Erythroblast (primary cell): ENCODE data around the gene RBM8A.

Experiments
- DNase-seq, 2 experiments: peaks; one replicate each; lab custom pipeline; 2025; lab: John Stamatoyannopoulos, UW
- GATA1 ChIP-seq: IDR thresholded peaks from 2 replicates; pipeline ENCODE4 v1.6.1; 2011; ENCODE audit warnings: low read depth, mild to moderate bottlenecking, control low read depth, low read length, moderate library complexity
- POLR2A ChIP-seq: IDR thresholded peaks from 2 replicates; pipeline ENCODE4 v1.6.1; 2011; ENCODE audit warnings: mild to moderate bottlenecking, low read length

The RBM8A gene

DNA sequence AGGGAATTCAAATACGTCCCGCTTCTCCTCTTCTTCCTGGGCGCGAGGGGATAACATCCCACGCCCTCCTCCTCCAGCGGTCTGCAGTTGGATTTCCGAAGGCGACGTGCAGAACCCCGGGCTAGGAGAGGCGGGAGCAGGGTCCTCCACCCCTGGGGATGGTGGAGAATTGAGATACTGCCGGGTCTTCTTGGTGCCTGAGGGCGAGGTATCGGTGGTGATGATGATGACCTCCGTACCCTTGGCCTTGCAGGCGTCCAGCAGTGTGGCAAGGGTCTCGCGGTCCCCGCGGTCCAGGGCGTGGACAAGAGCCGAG is 33.8 kb upstream of the RBM8A start:
- DNase-seq: no peak
- TF ChIP-seq POLR2A (no peak), GATA1 (no peak)

DNA sequence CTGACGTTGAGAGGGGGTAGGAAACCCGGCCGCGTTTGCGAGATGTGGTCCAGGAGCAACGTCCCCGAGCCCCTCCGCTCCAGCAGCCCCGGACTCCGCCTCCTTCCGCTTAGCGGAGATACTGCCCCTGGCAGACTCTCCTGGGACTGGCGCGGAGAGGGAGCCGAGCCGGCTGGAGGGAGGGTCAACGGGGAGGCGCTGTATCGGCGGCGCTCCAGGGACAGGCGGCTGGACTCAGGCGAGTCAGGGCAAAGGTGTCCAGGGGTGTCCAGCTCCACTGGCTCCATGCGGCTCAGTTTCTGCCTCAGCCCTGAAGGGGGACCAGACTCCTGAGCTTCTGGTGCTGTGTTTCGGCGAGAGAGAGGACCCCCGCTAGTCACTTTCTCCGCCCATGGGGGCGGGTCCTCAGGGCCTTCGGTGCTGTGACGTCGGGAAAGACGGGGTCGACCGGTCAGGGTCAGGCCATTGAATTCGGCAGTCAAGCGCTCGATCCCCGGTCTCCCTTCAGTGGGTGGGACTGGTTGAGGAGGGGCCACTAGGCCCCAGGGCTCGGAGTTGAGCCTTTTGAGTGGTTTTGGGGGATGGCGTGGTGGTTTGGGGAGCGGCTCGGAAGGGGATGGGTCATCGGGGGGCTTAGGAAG is 33.3 kb upstream of the RBM8A start:
- TF ChIP-seq POLR2A: peak; percentile 34
- TF ChIP-seq GATA1: no peak
- peak; percentile 70 to 71 for DNase-seq

DNA sequence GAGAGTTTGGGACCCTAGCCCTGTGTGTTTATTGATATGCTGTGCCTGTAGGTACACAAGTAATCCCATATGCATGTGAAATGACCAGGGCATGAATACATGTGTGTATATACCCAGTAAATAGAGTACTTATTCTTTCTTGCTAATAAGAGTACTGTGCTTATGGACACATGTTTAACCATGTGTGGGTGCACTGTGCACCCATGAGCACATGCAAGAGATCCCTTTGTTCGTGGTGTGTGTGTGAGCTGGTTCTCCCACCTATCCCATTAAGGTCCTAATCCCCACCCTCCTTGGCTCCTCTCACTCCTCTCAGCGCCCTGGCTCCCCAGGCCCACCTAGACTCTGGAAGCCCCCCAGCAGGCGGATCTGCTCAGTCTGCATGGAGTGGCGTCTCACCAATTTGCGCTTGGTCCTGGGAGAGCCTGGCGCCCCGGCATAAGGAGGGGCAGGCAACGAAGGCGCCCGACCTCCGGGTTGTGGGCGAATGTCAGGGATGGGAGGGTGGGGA is 32.7 kb upstream of the RBM8A start:
- TF ChIP-seq POLR2A (no peak), GATA1 (no peak)
- no peak for DNase-seq

DNA sequence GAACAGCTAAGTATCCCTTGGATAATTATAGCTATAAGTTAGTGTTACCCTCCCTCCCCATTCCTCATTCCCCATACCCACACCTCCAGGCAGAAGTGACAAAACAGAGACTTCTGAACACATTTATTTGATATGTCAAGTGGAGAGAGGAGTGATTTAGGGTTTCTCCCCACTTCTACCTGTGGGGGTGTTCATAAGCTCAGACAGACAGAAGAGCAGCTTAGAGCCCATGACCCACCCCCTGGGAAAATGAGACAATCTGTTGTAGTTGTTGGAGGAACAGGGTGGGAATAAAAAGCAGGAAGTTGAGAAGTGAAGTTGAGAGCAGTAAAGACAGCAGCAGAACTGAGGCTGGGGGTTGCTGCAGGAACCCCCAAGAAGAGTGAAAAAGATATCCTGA is 32.0 kb upstream of the RBM8A start:
- no peak for DNase-seq
- no peak for TF ChIP-seq POLR2A
- TF ChIP-seq GATA1: no peak

DNA sequence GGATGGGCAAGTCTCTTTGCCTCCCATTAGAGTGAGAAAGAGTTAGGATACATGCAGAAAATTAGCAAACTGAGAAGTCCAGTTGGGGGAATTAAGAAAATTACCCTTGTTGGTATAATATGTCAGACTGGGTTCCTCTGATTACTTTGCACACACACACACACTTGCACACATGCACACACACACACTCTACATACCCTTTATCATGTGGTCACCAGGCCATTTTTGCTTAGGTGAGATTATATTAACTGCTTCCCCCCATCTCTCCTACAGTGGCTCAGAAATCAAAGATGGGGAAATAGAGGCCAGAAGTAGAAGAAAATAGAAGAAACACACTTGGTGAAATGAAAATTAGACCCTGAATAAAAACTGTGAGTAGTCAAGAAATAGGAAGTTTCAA is 31.4 kb upstream of the RBM8A start:
- TF ChIP-seq GATA1 (no peak), POLR2A (no peak)
- peak in 1 of 2 experiments; percentile 25 for DNase-seq

DNA sequence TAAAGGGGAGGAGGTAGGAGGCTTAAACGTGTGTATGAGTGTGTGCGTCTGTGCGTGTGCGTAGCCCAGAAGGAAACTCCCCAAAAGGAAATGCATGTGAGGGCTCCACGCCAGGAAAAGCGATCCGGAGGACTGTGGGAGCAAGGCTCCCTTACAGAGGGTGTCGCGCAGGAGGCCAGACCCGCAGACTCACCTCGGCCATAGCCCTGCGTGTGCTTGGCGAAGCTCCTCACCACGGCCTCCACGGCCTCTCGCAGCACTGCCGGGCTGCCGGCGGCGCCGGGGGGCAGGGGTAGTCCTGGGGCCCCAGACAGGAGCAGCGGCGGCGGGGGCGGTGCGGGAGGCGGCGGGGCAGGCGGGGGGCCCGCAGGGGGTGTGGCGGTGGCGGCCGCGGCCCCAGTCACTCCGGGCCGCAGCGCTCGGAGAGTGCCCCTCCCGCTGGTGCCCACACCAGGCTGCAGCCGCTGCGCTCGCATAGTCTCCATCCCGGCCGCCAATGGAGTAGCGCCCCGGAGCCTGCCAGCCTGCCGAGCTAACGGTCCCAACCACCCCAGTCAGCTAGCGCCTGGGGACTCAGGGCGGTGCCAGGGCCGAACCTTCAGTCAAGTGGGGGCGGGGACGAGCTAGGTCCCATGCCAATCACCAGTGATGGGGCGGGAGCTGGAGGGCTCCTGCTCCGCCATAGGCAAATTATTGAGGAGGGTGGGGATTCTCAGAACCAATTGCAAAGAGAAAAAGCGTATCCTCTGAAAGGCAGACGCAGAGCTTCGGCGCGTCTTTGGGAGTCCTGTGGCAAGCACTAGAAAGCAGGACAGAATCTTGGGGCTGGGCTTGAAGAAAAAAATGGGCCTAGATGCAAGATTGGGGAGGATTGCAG is 30.4 kb upstream of the RBM8A start, which contains the start of gene LIX1L:
TSS of gene LIX1L (minus strand) at position 575 of the 877 bp plus-strand sequence. CDS start at position 485, 90 bp downstream.
- TF ChIP-seq GATA1 (no peak), POLR2A (peak; percentile 87)
- peak; percentile 96 to 97 for DNase-seq

DNA sequence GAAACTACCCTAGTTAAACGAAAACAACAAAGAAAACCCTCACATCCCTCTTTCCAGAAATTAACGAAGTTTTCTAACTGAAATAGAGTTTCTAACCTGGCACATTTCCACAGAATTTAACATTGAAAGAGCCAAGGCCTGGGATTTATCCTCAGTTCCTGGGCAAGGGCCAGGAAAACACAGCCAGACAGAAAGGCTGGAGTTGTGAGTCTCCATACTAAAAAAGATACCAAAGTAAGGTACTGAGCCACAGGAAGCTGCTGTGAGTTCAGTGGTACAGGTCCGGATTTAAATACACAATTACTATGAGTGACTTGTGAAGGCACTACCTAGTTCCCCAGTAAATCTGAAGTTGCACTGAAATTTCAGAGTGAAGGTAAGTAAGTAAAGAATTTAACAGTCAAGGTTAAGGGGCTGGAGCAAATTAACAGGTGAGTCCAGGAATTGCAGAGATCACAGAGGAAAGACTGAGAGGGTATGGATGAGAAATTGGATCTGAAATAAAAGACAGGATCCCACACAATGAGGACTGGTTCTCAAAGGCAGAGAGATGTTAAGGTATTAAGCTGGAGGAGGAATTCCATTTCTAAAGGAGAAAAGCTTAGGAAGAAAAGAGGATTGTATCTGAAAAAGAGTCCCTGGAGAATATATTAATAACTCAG is 29.6 kb upstream of the RBM8A start:
- DNase-seq: peak in 1 of 2 experiments; percentile 43

DNA sequence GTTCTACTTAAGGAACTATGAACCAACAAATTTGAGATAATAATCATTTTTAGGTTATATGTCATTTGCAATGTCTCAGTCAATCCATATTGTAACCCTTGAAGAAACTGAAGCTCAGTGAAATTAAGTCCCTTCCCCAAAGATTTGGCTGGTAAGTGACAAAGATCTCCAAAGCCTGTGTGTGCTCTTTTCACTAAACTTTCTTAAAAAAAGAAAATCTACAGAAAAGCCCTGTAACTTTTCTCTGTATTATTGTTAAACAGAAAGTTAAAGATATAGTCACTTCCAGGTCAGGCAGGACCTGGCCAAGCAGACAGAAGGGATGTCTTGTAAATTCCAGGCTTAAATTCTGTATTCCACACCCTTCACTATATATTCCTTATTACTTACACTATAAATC is 29.1 kb upstream of the RBM8A start:
- no peak for DNase-seq
- no peak for TF ChIP-seq POLR2A

More for the DNA sequence above, 29.6 kb upstream of the RBM8A start:
- TF ChIP-seq POLR2A (no peak), GATA1 (no peak)

DNA sequence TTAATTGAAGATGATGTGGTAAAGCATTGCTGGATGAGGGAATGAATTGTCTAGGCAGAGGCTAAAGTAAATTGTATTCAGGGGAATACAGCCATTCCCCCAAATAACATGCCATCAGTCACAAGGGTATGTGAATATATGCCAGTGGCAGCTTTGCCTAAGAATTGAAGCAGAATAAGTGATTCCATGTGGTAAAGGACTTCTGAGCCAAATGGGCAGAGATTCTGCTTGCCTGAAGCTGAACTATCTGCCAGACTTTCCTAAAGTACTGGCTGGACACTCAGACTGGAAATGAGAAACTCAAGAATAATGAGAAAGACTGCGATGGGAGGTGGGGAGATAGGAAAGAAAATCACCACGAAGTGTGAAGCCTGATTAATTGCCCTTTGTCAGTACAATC is 28.2 kb upstream of the RBM8A start:
- DNase-seq: no peak
- TF ChIP-seq GATA1 (no peak), POLR2A (no peak)

DNA sequence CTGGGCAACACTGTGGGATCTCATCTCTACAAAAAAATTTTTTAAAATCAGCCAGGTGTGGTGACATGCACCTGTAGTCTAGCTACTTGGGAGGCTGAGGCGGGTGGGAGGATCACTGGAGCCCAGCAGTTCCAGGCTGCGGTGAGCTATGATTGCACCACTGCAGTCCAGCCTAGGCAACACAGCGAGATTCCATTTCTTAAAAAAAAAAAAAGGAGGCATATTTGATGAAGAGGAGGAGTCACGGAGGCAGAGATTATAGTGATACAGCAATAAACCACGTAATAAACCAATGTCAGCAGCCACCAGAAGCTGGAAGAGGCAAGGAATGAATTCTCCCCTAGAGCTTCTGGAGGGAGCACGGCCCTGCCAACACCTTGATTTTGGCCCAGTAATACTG is 26.6 kb upstream of the RBM8A start:
- no peak for DNase-seq

DNA sequence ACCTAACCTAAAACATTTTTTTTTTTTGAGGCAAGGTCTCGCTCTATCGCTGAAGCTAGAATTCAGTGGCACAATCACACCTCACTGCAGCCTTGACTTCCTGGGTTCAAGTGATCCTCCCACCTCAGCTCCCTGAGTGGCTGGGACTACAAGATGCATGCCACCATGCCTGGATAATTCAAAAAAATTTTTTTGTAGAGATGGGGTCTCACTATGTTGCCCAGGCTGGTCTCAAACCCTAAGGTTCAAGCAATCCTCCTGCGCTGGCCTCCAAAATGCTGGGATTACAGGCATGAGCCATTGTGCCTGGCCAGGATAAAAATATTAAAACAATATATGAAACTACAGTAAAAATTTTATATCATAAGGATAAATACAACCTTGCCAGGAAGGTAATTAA is 25.6 kb upstream of the RBM8A start:
- no peak for DNase-seq
- TF ChIP-seq GATA1 (no peak), POLR2A (no peak)

More for the DNA sequence above, 26.6 kb upstream of the RBM8A start:
- TF ChIP-seq POLR2A: no peak

DNA sequence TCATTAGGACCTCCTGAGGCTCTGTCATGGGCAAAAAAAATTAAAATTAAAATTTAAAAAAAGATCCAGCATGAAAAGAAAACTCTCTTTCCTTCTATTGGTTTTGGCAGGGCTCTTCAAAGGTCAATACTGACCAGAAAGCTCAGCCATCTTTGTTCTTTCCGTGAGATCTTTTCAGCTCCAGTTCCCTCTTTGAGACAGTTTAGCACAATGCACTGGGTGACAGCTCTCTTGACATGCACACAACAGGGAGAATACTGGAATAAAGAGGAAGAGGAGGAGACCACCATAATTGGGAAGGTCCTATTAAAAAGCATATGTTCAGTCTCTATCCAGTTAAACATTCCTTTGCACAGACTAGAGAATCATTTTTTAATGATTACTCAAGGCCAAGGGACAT is 24.2 kb upstream of the RBM8A start:
- no peak for DNase-seq
- TF ChIP-seq GATA1 (no peak), POLR2A (no peak)

DNA sequence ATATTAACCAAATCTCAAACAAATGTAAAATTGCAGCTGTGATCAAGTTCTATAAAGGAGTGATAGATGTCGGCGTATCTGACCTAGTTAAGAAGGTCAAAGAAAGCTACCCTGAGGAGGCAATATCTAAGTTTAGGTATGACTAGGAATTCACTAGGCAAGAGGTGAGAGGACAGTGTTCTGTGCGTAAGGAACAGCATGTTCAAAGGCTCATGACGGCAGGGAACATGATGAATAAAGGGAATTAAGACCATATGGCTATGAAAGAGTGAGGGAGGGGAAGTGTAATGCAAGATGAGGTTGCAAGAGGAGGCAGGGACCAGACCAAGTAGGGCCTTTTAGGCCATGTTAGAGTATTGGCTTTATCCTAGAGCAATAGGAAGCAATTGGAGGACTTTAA is 21.9 kb upstream of the RBM8A start:
- DNase-seq: no peak
- TF ChIP-seq POLR2A (no peak), GATA1 (no peak)

DNA sequence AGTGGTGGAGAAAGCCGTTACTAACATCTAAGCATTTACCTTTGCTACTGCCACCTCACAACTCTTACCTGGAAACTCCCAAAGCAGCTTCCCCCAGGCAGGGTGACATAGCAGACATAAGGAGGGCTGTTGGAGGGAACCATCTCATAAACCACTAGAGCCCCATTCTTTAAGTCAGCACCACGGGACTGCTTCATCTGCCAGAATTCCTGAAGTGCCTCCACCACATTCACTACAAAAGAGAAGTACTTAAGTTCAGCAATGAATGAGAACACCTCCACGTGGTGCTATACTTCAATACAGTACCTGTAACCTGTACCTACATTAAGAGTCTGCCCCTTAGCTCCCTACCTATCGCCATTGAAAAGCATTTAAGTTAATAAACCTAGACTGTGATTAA is 20.3 kb upstream of the RBM8A start:
- TF ChIP-seq POLR2A: no peak
- TF ChIP-seq GATA1: no peak
- no peak for DNase-seq
